ENCODE results near the gene CHSY3.

CHSY3 gene

DNA sequence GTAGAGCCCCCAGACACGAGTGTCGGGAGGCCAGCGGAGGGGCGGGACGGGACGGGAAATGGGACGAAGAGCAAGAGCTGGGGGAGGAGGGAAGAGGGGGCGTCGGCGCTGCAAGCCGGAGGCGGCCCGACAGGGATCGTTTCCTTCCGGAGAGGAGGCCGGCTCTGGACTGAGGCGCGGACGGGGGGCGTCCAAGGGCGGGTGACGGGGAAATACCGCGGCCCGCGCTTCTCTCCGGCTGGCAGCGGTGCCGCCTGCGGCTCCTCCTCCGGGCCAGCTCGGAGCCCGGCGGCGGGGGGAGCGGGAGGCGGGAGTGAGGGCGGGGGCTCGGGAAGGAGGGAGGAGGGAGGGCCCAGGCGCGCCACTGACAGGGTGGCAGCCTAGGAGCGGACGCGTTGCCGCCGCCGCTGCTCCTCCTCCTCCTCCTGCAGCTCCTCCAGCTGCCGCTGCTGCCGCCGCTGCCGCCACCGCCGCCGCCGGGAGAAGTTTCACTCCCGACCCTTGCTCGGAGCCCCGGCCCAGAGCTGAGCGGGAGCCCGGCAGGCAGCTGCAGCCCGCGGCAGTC lies at the start of gene CHSY3:
Gene CHSY3 (plus strand): TSS at position 364 of the 565 bp plus-strand sequence.
- TF ChIP-seq CTCF (conservative IDR thresholded peaks at IDR 0.05; ENCODE audit: low read depth) = no peak
- POLR2A ChIA-PET (ENCODE audit: low non-redundant PET) = no interaction called here
- DNase-seq (ENCODE audit: low spot score) = peak; percentile 80
- CTCF ChIA-PET = interaction anchor here (0.5 to 0.7 kb wide), 6 partner anchors 145 to 1504 kb away, joined by 3 read pairs; no protein-coding TSS in a partner anchor
- H3K27ac ChIP-seq = peak within 1 kb of the TSS; percentile 17

DNA sequence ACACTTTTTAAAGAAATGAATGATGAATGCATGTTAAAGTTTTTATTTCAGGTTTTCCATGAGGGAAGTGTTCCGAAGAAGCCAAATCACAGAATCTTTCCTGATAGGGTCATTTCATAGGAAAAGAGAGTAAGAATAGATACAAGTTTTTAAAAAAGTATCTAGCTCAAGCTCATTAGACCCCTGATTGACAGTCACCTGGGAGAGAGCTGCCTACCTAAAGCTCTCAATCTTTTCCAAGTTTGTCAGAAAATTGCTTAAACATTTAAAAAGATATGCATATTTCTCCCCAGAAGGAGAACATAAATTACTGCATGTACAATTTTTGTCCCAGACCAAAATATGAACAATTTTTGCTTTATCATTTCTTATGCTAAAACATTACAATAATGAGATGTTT lies 47.9 kb upstream of the CHSY3 start:
- no peak for TF ChIP-seq CTCF (conservative IDR thresholded peaks at IDR 0.05; ENCODE audit: low read depth)
- ChIA-PET POLR2A (ENCODE audit: low non-redundant PET) (no interaction called here), CTCF (no interaction called here)
- no peak overlapping the region for H3K27ac ChIP-seq
- no peak for DNase-seq (ENCODE audit: low spot score)

DNA sequence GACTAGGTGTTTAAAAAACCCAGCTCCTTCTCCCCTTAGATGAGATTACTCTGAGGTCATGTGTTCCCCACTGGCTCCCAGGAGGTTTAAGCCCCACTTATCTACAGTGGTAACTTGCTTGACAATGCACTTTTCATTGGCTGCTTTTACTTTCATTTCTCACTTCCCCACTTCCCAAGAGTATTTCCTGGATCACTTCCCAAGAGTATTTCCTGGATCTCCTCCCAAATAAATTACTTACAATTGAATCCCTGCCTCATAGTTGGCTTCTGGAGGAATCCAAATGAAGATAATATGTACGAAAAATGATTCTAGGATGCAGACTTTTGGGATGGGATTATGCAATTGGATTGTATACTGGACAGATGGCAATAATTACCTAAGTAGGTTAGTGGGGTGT lies 47.1 kb upstream of the CHSY3 start:
- no peak overlapping the region for H3K27ac ChIP-seq
- POLR2A ChIA-PET (ENCODE audit: low non-redundant PET) = no interaction called here
- TF ChIP-seq CTCF (conservative IDR thresholded peaks at IDR 0.05; ENCODE audit: low read depth) = no peak
- CTCF ChIA-PET = no interaction called here
- no peak for DNase-seq (ENCODE audit: low spot score)

- CTCF ChIA-PET = no interaction called here
- no peak overlapping the region for H3K27ac ChIP-seq
- TF ChIP-seq CTCF (conservative IDR thresholded peaks at IDR 0.05; ENCODE audit: low read depth) = no peak
- DNase-seq (ENCODE audit: low spot score) = no peak
- POLR2A ChIA-PET (ENCODE audit: low non-redundant PET) = no interaction called here
Measured at GRCh38 chr5:129858131-129858675, 46.1 kb upstream of the CHSY3 start.

- POLR2A ChIA-PET (ENCODE audit: low non-redundant PET) = no interaction called here
- CTCF ChIA-PET = interaction anchor here (1.0 kb wide), 1 partner anchor 32 kb away, joined by 4 read pairs; no protein-coding TSS in a partner anchor
- DNase-seq (ENCODE audit: low spot score) = no peak
- no peak for TF ChIP-seq CTCF (conservative IDR thresholded peaks at IDR 0.05; ENCODE audit: low read depth)
- no peak overlapping the region for H3K27ac ChIP-seq
Measured at GRCh38 chr5:129884322-129884721, 19.9 kb upstream of the CHSY3 start.

DNA sequence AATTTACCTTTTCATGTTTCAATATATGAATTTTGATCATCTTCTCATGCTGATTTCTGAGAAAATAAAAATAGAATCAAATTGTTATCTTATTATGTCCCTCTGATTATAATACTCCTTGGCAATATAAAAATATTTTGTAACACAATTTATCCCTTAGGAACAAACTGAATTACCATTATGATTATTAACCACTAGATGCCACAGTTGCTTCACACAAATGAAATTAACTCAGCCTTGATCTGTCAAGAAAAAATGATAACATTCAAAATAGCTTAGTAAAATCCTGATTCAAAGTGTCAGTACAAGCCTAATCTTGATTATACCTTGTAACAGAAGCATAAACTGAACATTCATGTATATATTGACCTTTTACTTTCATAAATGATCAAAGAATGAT lies 4.8 kb upstream of the CHSY3 start:
- TF ChIP-seq CTCF (conservative IDR thresholded peaks at IDR 0.05; ENCODE audit: low read depth) = peak; percentile 71
- H3K27ac ChIP-seq = no peak overlapping the region
- DNase-seq (ENCODE audit: low spot score) = no peak
- ChIA-PET POLR2A (ENCODE audit: low non-redundant PET) (no interaction called here), CTCF (interaction anchor here (0.5 to 0.8 kb wide), 4 partner anchors 540 to 1336 kb away, joined by 3 to 5 read pairs (median 3); no protein-coding TSS in a partner anchor)
